Pancreas (tissue), 10 donors: ENCODE measurements around the gene MAD1L1. TPM values are rescaled to one million over a fixed set of nuclear protein-coding genes. Genes with fewer than 3 reads are reported as not detected.
A peak's percentile ranks its signal among the peaks of the same experiment; 100 is the strongest.

Experiments
- ATAC-seq, 4 donors: fragments of 200-7000 bp; cut with Tn5 transposase; one replicate each; pipeline versions ENCODE4 v1.8.0 to v1.9.1; 2020; ENCODE audit warnings: mild to moderate bottlenecking in 4 of 4, moderate library complexity in 4 of 4
- DNase-seq, 6 donors: peaks; one replicate each; pipeline ENCODE4 v3.0.0-alpha.2; 2020
- FAIRE-seq: peaks from 2 replicates; lab custom pipeline; 2012; peaks lifted over from hg19 to GRCh38; lab: Jason Lieb, UNC
- H3K27ac ChIP-seq, 4 donors: fragments of 200-600 bp; sonication (generic); 1 replicate in 3 of 4; 2 replicates in 1 of 4; pipeline versions ENCODE4 v1.5.0 to v1.8.0; 2020
- H3K27me3 ChIP-seq, 4 donors: fragments of 200-600 bp; one replicate each; pipeline ENCODE4 v1.8.0; 2021
- H3K36me3 ChIP-seq, 3 donors: fragments of 200-600 bp; sonication (generic) in 1 of 3; one replicate each; pipeline versions ENCODE4 v1.5.0 to v1.8.0; 2020 to 2021
- H3K4me1 ChIP-seq, 3 donors: fragments of 200-600 bp; one replicate each; pipeline ENCODE4 v1.8.0; 2021
- H3K4me3 ChIP-seq, 4 donors: fragments of 200-600 bp; sonication (generic) in 2 of 4; one replicate each; pipeline versions ENCODE4 v1.5.0 to v1.8.0; 2020 to 2021
- H3K9me3 ChIP-seq, 4 donors: fragments of 200-600 bp; one replicate each; pipeline ENCODE4 v1.8.0; 2021
- WGBS, 2 donors: extraction: QIAGEN DNeasy Blood & Tissue Kit; methylation state at CpG; one replicate each; pipeline ENCODE4 v1.1.7; 2013; 5-methylcytosine and 5-hydroxymethylcytosine counted together
- intact Hi-C, 3 donors: fragments of 100-400 bp; cut with DNase I; formaldehyde crosslinking; loops; one replicate each; pipeline versions ENCODE4 v1.11.1 to v1.14.2; 2022
- polyA plus RNA-seq, 2 donors: library from polyadenylated mRNA; stranded (reverse); fragments of 200-250 nt; gene quantifications; one replicate each; pipeline ENCODE4 v1.2.3, GENCODE V29; 2013
- total RNA-seq, 6 donors: library from RNA; stranded (reverse); fragmentation: NEBNext Ultra II Directional in 4 of 6; extraction: Animal tissue kit (Norgen Biotek cat#: 25700) in 4 of 6; gene quantifications; one replicate each; pipeline versions ENCODE4 v1.2.1 to v1.2.4, GENCODE V29; 2021 to 2023
- TF ChIP-seq, protein P1 (sequence below), 4 donors: fragments of 200-600 bp; sonication (generic) in 3 of 4; IDR thresholded peaks; one replicate each; pipeline versions ENCODE4 v1.5.0 to v1.8.0; 2021; ENCODE audit warnings: antibody characterized with exemption in 4 of 4
- donor health status: healthy with polysubstance abuse.
- donor health status: DM: no; HTN: no; CAD: no; lungs with moderate emphysema.
- donor health status: DM: no; HTN: no; CAD: no.
- donor health status: control.
- donor health status: control.
- donor health status: Bipolar disorder and iron deficiency.
- donor health status: DM: yes; HTN: yes; CAD: no.
- donor health status: DM: no; HTN: no; CAD: no.
- donor health status: DM: no; HTN: no; CAD: no.
- donor health status: DM: yes; HTN: yes; CAD: no.

The MAD1L1 gene
- total and polyA plus RNA-seq, 8 donors = 9.8 to 28.2 (median 11.9) TPM

- Histone ChIP-seq H3K9me3 (no peaks in the 10 kb centered on the region), H3K27me3 (no peaks in the 10 kb centered on the region), H3K4me1 (no peaks in the 10 kb centered on the region), H3K4me3 (no peak overlapping the region), H3K36me3 (no peaks in the 10 kb centered on the region), H3K27ac (no peak overlapping the region)
- no peak for ATAC-seq
- WGBS, 2 donors = 89 to 94% methylated on average over 13 of the region's 13 CpGs
- FAIRE-seq = no peak
- TF ChIP-seq, protein P1, sequence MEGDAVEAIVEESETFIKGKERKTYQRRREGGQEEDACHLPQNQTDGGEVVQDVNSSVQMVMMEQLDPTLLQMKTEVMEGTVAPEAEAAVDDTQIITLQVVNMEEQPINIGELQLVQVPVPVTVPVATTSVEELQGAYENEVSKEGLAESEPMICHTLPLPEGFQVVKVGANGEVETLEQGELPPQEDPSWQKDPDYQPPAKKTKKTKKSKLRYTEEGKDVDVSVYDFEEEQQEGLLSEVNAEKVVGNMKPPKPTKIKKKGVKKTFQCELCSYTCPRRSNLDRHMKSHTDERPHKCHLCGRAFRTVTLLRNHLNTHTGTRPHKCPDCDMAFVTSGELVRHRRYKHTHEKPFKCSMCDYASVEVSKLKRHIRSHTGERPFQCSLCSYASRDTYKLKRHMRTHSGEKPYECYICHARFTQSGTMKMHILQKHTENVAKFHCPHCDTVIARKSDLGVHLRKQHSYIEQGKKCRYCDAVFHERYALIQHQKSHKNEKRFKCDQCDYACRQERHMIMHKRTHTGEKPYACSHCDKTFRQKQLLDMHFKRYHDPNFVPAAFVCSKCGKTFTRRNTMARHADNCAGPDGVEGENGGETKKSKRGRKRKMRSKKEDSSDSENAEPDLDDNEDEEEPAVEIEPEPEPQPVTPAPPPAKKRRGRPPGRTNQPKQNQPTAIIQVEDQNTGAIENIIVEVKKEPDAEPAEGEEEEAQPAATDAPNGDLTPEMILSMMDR (IDR thresholded peaks at IDR 0.05) = no peak
- DNase-seq = peak in 2 of 6 donors; percentile 8 to 31
- intact Hi-C loops = no loop called here
Observed at GRCh38 chr7:1900847-1901246, 331.9 kb downstream of the MAD1L1 start.

- WGBS, 2 donors = 87 to 92% methylated on average over 34 of the region's 34 CpGs
- Histone ChIP-seq H3K27ac (no peak overlapping the region), H3K36me3 (no peaks in the 10 kb centered on the region), H3K27me3 (no peaks in the 10 kb centered on the region), H3K4me3 (no peak overlapping the region), H3K4me1 (no peaks in the 10 kb centered on the region), H3K9me3 (no peaks in the 10 kb centered on the region)
- intact Hi-C loops = no loop called here
- FAIRE-seq = no peak
- TF ChIP-seq, protein P1 (IDR thresholded peaks at IDR 0.05) = no peak
- DNase-seq = peak in 2 of 6 donors; percentile 25 to 56
- ATAC-seq = no peak
Observed at GRCh38 chr7:1899951-1900762, 332.6 kb downstream of the MAD1L1 start.

DNA sequence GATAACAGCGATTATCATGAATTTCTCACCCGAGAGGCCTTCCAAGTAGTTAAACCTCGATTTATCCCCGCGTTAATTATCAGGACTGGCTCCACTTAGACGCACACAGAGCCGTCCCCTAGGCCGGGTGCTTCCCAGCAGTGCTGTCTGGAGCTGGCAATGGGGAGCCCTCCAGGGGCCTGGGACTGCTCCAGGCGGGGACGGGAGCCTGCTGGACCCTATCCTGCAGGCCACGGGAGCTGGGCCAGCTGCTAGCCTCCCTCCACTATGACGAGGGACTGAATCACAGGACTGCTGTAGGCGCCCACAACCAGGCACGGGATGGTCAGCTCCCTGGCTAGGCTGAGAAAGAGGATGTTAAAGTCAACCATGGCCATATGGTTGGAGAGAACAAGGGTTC lies 333.5 kb downstream of the MAD1L1 start:
- 73 to 76% methylated on average over 14 of the region's 14 CpGs for WGBS, 2 donors
- FAIRE-seq (no peak), ATAC-seq (peak in 3 of 4 donors; percentile 29 to 55 (median 36))

GRCh38 chr7:1898628-1899185 lies 334.0 kb downstream of the MAD1L1 start:
- intact Hi-C loops = no loop called here
- 92 to 95% methylated on average over 24 of the region's 24 CpGs for whole genome bisulfite sequencing, 2 donors

More for the DNA sequence above, 333.5 kb downstream of the MAD1L1 start:
- TF ChIP-seq, protein P1 (IDR thresholded peaks at IDR 0.05) = no peak
- intact Hi-C loops = no loop called here
- DNase-seq = peak in 2 of 6 donors; percentile 30 to 31
- Histone ChIP-seq H3K27ac (no peak overlapping the region), H3K27me3 (no peaks in the 10 kb centered on the region), H3K9me3 (no peaks in the 10 kb centered on the region), H3K36me3 (no peaks in the 10 kb centered on the region), H3K4me1 (no peaks in the 10 kb centered on the region), H3K4me3 (no peak overlapping the region)

More at GRCh38 chr7:1898628-1899185, 334.0 kb downstream of the MAD1L1 start:
- ATAC-seq (no peak), DNase-seq (peak in 2 of 6 donors; percentile 8 to 57), FAIRE-seq (no peak)
- Histone ChIP-seq H3K4me3 (no peak overlapping the region), H3K27ac (no peak overlapping the region), H3K9me3 (no peaks in the 10 kb centered on the region), H3K27me3 (no peaks in the 10 kb centered on the region), H3K36me3 (no peaks in the 10 kb centered on the region), H3K4me1 (no peaks in the 10 kb centered on the region)
- TF ChIP-seq, protein P1 (IDR thresholded peaks at IDR 0.05) = no peak
